Measurements from ENCODE around the gene ATP6V0A1. TPM values are rescaled to one million over a fixed set of nuclear protein-coding genes. Genes with fewer than 3 reads are reported as not detected.
A peak's percentile ranks its signal among the peaks of the same experiment; 100 is the strongest.

Gene ATP6V0A1
- 42.3 and 42.8 TPM in 2 replicates for total RNA-seq (2014; rRNA removed; shearing (Covaris generic))
- 23.9 and 25.8 TPM in 2 replicates for polyA plus RNA-seq (2016; fragmentation: Nextera tagmentation; extraction: Ambion mirVana)
- long read RNA-seq, full-length matches to known transcripts: 6 of 8 reads
- long read RNA-seq, partial matches to known transcripts: 1 of 8 reads
- long read RNA-seq, other reads (novel, unspliced or antisense): 1 of 8 reads

DNA sequence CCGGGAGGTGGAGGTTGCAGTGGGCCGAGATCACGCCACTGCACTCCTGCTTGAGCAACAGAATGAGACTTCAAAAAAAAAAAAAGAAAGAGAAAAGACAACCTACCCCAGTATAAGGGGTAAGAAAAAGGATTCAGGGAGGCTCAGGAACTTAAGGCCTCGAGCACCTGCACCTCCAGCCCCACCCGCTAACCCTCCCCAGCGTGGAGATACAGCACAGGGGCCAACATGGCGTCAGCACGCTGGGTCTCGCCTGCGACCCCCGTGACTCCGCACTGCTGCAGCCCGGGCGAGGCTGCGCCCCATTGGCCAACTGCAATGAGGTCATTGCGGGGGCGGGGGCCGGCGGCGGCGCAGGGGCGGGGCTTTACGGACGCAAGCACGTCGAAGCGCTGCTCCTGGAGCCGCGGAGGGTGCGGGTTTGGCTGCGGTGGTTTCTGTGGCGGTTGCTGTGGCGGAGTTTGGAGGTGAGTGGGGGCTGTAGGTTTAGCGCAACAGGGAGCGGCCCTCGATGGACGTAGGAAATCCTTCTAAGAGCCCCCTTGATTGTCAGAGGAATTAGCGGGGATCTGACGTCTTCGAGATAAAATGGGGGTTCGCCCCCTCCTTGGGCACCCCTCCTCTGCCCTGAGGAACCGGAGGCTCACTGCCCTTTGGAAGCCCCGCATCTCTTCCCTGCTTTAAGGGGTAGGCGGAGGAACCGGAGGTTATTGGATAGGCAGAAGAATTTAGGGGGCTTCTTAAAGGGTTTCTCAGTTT is at the start of gene ATP6V0A1:
Gene ATP6V0A1, plus strand, starts transcription at position 382 of the 759 bp plus-strand sequence. CDS start 2,017 bp downstream, outside the sequence.
- ATAC-seq (peak; percentile 95), DNase-seq (ENCODE audit: low spot score) (peak; percentile 94)
- H3K27me3 Mint-ChIP-seq (ENCODE audit: insufficient read depth, low read depth, poor library complexity): peaks cover 6% of the 10 kb centered on the region
- Histone ChIP-seq H3K4me2 (peak within 1 kb of the TSS; percentile 80), H3F3A (replicated peaks; ENCODE audit: low read depth) (peaks cover 8% of the 10 kb centered on the region; the same call in 1 of the 2 replicates), H3K36me3 (ENCODE audit: insufficient read depth) (peaks cover 9% of the 10 kb centered on the region; the same call in 1 of the 2 replicates), H3K27me3 (ENCODE audit: insufficient read depth) (no peaks in the 10 kb centered on the region), H2AFZ (peak within 1 kb of the TSS; percentile 95), H4K20me1 (replicated peaks; ENCODE audit: insufficient read depth) (peaks cover 20% of the 10 kb centered on the region), H3K79me2 (replicated peaks; ENCODE audit: insufficient read depth) (peaks cover 28% of the 10 kb centered on the region), H3K4me1 (ENCODE audit: insufficient read depth) (peaks cover 29% of the 10 kb centered on the region), H3K9me2 (ENCODE audit: insufficient read depth) (no peaks in the 10 kb centered on the region), H3K4me3 (peak within 1 kb of the TSS; percentile 71), H3K27ac (ENCODE audit: low read depth) (peak within 1 kb of the TSS; percentile 69; the same call in 1 of the 2 replicates)
- H3K4me3 Mint-ChIP-seq: peak within 1 kb of the TSS; percentile 91
- peaks cover 16% of the 10 kb centered on the region; the same call in 2 of the 3 replicates for H3K36me3 Mint-ChIP-seq (ENCODE audit: low read depth)
- no peaks in the 10 kb centered on the region for H3K9me3 Mint-ChIP-seq
- TF ChIP-seq EZH2phosphoT487 (IDR thresholded peaks at IDR 0.05; ENCODE audit: unreplicated experiment) (no peak), CREB1 (CRISPR knock-in tag; IDR thresholded peaks at IDR 0.05; ENCODE audit: low read depth) (peak; percentile 80), POLR2AphosphoS5 (IDR thresholded peaks at IDR 0.05; ENCODE audit: low read depth) (peak; percentile 89), ZNF114 (CRISPR knock-in tag; IDR thresholded peaks at IDR 0.05) (no peak), EZH2 (IDR thresholded peaks at IDR 0.05; ENCODE audit: low read depth, unreplicated experiment) (no peak), JUNB (IDR thresholded peaks at IDR 0.05; ENCODE audit: unreplicated experiment) (no peak), ZNF331 (CRISPR knock-in tag; IDR thresholded peaks at IDR 0.05; ENCODE audit: low read depth) (no peak)
- TF ChIP-seq, protein P1, sequence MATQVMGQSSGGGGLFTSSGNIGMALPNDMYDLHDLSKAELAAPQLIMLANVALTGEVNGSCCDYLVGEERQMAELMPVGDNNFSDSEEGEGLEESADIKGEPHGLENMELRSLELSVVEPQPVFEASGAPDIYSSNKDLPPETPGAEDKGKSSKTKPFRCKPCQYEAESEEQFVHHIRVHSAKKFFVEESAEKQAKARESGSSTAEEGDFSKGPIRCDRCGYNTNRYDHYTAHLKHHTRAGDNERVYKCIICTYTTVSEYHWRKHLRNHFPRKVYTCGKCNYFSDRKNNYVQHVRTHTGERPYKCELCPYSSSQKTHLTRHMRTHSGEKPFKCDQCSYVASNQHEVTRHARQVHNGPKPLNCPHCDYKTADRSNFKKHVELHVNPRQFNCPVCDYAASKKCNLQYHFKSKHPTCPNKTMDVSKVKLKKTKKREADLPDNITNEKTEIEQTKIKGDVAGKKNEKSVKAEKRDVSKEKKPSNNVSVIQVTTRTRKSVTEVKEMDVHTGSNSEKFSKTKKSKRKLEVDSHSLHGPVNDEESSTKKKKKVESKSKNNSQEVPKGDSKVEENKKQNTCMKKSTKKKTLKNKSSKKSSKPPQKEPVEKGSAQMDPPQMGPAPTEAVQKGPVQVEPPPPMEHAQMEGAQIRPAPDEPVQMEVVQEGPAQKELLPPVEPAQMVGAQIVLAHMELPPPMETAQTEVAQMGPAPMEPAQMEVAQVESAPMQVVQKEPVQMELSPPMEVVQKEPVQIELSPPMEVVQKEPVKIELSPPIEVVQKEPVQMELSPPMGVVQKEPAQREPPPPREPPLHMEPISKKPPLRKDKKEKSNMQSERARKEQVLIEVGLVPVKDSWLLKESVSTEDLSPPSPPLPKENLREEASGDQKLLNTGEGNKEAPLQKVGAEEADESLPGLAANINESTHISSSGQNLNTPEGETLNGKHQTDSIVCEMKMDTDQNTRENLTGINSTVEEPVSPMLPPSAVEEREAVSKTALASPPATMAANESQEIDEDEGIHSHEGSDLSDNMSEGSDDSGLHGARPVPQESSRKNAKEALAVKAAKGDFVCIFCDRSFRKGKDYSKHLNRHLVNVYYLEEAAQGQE (IDR thresholded peaks at IDR 0.05; ENCODE audit: unreplicated experiment): no peak
- TF ChIP-seq, protein P2, sequence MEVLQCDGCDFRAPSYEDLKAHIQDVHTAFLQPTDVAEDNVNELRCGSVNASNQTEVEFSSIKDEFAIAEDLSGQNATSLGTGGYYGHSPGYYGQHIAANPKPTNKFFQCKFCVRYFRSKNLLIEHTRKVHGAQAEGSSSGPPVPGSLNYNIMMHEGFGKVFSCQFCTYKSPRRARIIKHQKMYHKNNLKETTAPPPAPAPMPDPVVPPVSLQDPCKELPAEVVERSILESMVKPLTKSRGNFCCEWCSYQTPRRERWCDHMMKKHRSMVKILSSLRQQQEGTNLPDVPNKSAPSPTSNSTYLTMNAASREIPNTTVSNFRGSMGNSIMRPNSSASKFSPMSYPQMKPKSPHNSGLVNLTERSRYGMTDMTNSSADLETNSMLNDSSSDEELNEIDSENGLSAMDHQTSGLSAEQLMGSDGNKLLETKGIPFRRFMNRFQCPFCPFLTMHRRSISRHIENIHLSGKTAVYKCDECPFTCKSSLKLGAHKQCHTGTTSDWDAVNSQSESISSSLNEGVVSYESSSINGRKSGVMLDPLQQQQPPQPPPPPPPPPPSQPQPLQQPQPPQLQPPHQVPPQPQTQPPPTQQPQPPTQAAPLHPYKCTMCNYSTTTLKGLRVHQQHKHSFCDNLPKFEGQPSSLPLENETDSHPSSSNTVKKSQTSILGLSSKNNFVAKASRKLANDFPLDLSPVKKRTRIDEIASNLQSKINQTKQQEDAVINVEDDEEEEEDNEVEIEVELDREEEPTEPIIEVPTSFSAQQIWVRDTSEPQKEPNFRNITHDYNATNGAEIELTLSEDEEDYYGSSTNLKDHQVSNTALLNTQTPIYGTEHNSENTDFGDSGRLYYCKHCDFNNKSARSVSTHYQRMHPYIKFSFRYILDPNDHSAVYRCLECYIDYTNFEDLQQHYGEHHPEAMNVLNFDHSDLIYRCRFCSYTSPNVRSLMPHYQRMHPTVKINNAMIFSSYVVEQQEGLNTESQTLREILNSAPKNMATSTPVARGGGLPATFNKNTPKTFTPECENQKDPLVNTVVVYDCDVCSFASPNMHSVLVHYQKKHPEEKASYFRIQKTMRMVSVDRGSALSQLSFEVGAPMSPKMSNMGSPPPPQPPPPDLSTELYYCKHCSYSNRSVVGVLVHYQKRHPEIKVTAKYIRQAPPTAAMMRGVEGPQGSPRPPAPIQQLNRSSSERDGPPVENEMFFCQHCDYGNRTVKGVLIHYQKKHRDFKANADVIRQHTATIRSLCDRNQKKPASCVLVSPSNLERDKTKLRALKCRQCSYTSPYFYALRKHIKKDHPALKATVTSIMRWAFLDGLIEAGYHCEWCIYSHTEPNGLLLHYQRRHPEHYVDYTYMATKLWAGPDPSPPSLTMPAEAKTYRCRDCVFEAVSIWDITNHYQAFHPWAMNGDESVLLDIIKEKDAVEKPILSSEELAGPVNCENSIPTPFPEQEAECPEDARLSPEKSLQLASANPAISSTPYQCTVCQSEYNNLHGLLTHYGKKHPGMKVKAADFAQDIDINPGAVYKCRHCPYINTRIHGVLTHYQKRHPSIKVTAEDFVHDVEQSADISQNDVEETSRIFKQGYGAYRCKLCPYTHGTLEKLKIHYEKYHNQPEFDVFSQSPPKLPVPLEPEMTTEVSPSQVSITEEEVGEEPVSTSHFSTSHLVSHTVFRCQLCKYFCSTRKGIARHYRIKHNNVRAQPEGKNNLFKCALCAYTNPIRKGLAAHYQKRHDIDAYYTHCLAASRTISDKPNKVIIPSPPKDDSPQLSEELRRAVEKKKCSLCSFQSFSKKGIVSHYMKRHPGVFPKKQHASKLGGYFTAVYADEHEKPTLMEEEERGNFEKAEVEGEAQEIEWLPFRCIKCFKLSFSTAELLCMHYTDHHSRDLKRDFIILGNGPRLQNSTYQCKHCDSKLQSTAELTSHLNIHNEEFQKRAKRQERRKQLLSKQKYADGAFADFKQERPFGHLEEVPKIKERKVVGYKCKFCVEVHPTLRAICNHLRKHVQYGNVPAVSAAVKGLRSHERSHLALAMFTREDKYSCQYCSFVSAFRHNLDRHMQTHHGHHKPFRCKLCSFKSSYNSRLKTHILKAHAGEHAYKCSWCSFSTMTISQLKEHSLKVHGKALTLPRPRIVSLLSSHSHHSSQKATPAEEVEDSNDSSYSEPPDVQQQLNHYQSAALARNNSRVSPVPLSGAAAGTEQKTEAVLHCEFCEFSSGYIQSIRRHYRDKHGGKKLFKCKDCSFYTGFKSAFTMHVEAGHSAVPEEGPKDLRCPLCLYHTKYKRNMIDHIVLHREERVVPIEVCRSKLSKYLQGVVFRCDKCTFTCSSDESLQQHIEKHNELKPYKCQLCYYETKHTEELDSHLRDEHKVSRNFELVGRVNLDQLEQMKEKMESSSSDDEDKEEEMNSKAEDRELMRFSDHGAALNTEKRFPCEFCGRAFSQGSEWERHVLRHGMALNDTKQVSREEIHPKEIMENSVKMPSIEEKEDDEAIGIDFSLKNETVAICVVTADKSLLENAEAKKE (CRISPR knock-in tag; IDR thresholded peaks at IDR 0.05): no peak
- H3K27ac Mint-ChIP-seq: peak within 1 kb of the TSS; percentile 95
- peaks cover 36% of the 10 kb centered on the region for H3K4me1 Mint-ChIP-seq

All from GM23338 (cell line).